MM.1S (cell line): ENCODE data around the gene WSB1.

Experiments
- DNase-seq: peaks from one replicate; pipeline ENCODE4 v3.0.0-alpha.2; 2015
- H2AFZ ChIP-seq: fragments of 300-600 bp; sonication (generic); 2 replicates; pipeline ENCODE4 v1.6.0; 2016; ENCODE audit warnings: antibody characterized with exemption, low read length
- H3F3A ChIP-seq: fragments of 300-600 bp; sonication (generic); 2 replicates; pipeline ENCODE4 v1.6.1; 2016; ENCODE audit warnings: mild to moderate bottlenecking, antibody characterized with exemption, low read length, moderate library complexity, mixed read lengths; ENCODE audit not compliant: insufficient read depth
- H3K27ac ChIP-seq: fragments of 300-600 bp; sonication (generic); 2 replicates; pipeline ENCODE4 v1.5.1; 2016; ENCODE audit warnings: mild to moderate bottlenecking, low read length
- H3K27me3 ChIP-seq: fragments of 300-600 bp; sonication (generic); replicated peaks from 2 replicates; pipeline ENCODE4 v1.6.0; 2016; ENCODE audit warnings: low read length; ENCODE audit not compliant: insufficient read depth
- H3K36me3 ChIP-seq: fragments of 300-600 bp; sonication (generic); replicated peaks from 2 replicates; pipeline ENCODE4 v1.6.1; 2016; ENCODE audit warnings: mild to moderate bottlenecking, low read length, mixed read lengths; ENCODE audit not compliant: insufficient read depth
- H3K4me1 ChIP-seq: fragments of 300-600 bp; sonication (generic); 2 replicates; pipeline ENCODE4 v1.6.1; 2016; ENCODE audit warnings: low read length, mixed read lengths
- H3K4me2 ChIP-seq: fragments of 300-600 bp; sonication (generic); 2 replicates; pipeline ENCODE4 v1.6.0; 2016; ENCODE audit warnings: low read depth, low read length
- H3K4me3 ChIP-seq: fragments of 300-600 bp; sonication (generic); 2 replicates; pipeline ENCODE4 v1.5.1; 2016; ENCODE audit warnings: low read length, mixed read lengths
- H3K79me2 ChIP-seq: fragments of 300-600 bp; sonication (generic); 2 replicates; pipeline ENCODE4 v1.6.1; 2016; ENCODE audit warnings: mixed run types, low read length, mixed read lengths
- H3K9ac ChIP-seq: fragments of 300-600 bp; sonication (generic); 2 replicates; pipeline ENCODE4 v1.6.1; 2016; ENCODE audit warnings: low read length, mixed read lengths
- H3K9me2 ChIP-seq: fragments of 300-600 bp; sonication (generic); replicated peaks from 2 replicates; pipeline ENCODE4 v1.6.1; 2016; ENCODE audit warnings: mild to moderate bottlenecking, low read length, mixed read lengths; ENCODE audit not compliant: insufficient read depth
- H3K9me3 ChIP-seq: fragments of 300-600 bp; sonication (generic); replicated peaks from 2 replicates; pipeline ENCODE4 v1.6.1; 2016; ENCODE audit warnings: mild to moderate bottlenecking, low read length, mixed read lengths; ENCODE audit not compliant: insufficient read depth
- H4K20me1 ChIP-seq: fragments of 300-600 bp; sonication (generic); 2 replicates; pipeline ENCODE4 v1.6.1; 2016; ENCODE audit warnings: mild to moderate bottlenecking, low read length, moderate library complexity, mixed read lengths; ENCODE audit not compliant: insufficient read depth
- CTCF ChIP-seq: fragments of 300-600 bp; sonication (generic); IDR thresholded peaks from 2 replicates; pipeline ENCODE4 v1.5.1; 2016; ENCODE audit warnings: antibody characterized with exemption, low read length, mixed read lengths
- EZH2 ChIP-seq: fragments of 300-600 bp; sonication (generic); optimal IDR thresholded peaks from 2 replicates; pipeline ENCODE3; 2017; ENCODE audit warnings: low read depth, mild to moderate bottlenecking, antibody characterized with exemption, low read length, mixed read lengths
- EZH2phosphoT487 ChIP-seq: fragments of 300-600 bp; sonication (generic); IDR thresholded peaks from 2 replicates; pipeline ENCODE4 v1.6.1; 2018; ENCODE audit warnings: antibody characterized with exemption, low read length

The WSB1 gene

GRCh38 chr17:27294689-27295630 lies 1.0 kb downstream of the WSB1 start:
- H3K36me3 ChIP-seq = no peaks in the 10 kb centered on the region
- no peaks in the 10 kb centered on the region for H3K9me3 ChIP-seq
- H3K9ac ChIP-seq = peak overlapping the region; percentile 90
- H3K27me3 ChIP-seq = no peaks in the 10 kb centered on the region
- H3K27ac ChIP-seq = peak overlapping the region; percentile 89
- no peak for TF ChIP-seq EZH2
- TF ChIP-seq CTCF = no peak
- no peak for TF ChIP-seq EZH2phosphoT487
- H4K20me1 ChIP-seq = no peaks in the 10 kb centered on the region
- peaks cover 10% of the 10 kb centered on the region for H3K4me1 ChIP-seq
- H3K4me3 ChIP-seq = peak overlapping the region; percentile 99
- peak overlapping the region; percentile 56 for H3K4me2 ChIP-seq
- H3K9me2 ChIP-seq = no peaks in the 10 kb centered on the region
- H2AFZ ChIP-seq = peak overlapping the region; percentile 99
- peaks cover 58% of the 10 kb centered on the region for H3K79me2 ChIP-seq
- peak; percentile 65 for DNase-seq
- H3F3A ChIP-seq = peaks cover 16% of the 10 kb centered on the region

- no peaks in the 10 kb centered on the region for H4K20me1 ChIP-seq
- no peaks in the 10 kb centered on the region for H3K9me2 ChIP-seq
- H3K9ac ChIP-seq = no peak overlapping the region; the same call in 1 of the 2 replicates
- H3F3A ChIP-seq = peaks cover 16% of the 10 kb centered on the region
- no peak for DNase-seq
- H3K4me2 ChIP-seq = peak overlapping the region; percentile 56
- H3K27me3 ChIP-seq = no peaks in the 10 kb centered on the region
- H3K4me1 ChIP-seq = peaks cover 10% of the 10 kb centered on the region
- no peaks in the 10 kb centered on the region for H3K9me3 ChIP-seq
- H3K4me3 ChIP-seq = peak overlapping the region; percentile 99; the same call in 1 of the 2 replicates
- no peak overlapping the region for H2AFZ ChIP-seq
- no peaks in the 10 kb centered on the region for H3K36me3 ChIP-seq
- no peak overlapping the region for H3K27ac ChIP-seq
- TF ChIP-seq CTCF = no peak
- TF ChIP-seq EZH2 = no peak
- TF ChIP-seq EZH2phosphoT487 = no peak
- H3K79me2 ChIP-seq = peaks cover 68% of the 10 kb centered on the region
These were observed 2.0 kb downstream of the WSB1 start for GRCh38 chr17:27295945-27296344.

- H3K79me2 ChIP-seq = peaks cover 74% of the 10 kb centered on the region
- no peaks in the 10 kb centered on the region for H3K9me2 ChIP-seq
- no peaks in the 10 kb centered on the region for H3K27me3 ChIP-seq
- no peak for TF ChIP-seq CTCF
- no peak for TF ChIP-seq EZH2phosphoT487
- TF ChIP-seq EZH2 = no peak
- no peaks in the 10 kb centered on the region for H3K36me3 ChIP-seq
- H3K4me1 ChIP-seq = peaks cover 10% of the 10 kb centered on the region
- H4K20me1 ChIP-seq = no peaks in the 10 kb centered on the region
- 0 out of 2 replicates have a peak overlapping the region, but pooled peaks have one; percentile 99 for H3K4me3 ChIP-seq
- H3K9ac ChIP-seq = no peak overlapping the region
- H2AFZ ChIP-seq = no peak overlapping the region
- H3F3A ChIP-seq = peaks cover 16% of the 10 kb centered on the region
- peak overlapping the region; percentile 56; the same call in 1 of the 2 replicates for H3K4me2 ChIP-seq
- H3K27ac ChIP-seq = no peak overlapping the region
- no peak for DNase-seq
- no peaks in the 10 kb centered on the region for H3K9me3 ChIP-seq
These were observed 2.6 kb downstream of the WSB1 start for GRCh38 chr17:27296428-27296979.
